HepG2 (cell line): ENCODE data around the gene SCN9A. TPM values are rescaled to one million over a fixed set of nuclear protein-coding genes. Genes with fewer than 3 reads are reported as not detected.

ENCODE experiments used
- ELK4 ChIP-seq: sonication (generic); formaldehyde crosslinking; IDR thresholded peaks from 2 replicates; pipeline ENCODE4 v1.9.0; 2021; ENCODE audit warnings: missing genetic modification reagents, borderline replicate concordance
- GATA4 ChIP-seq: sonication (generic); IDR thresholded peaks from 2 replicates; pipeline ENCODE4 v1.6.1; 2016; ENCODE audit warnings: antibody characterized with exemption, low read depth, borderline replicate concordance
- KMT2A ChIP-seq: sonication (generic); formaldehyde crosslinking; IDR thresholded peaks from 2 replicates; pipeline ENCODE4 v1.4.0; 2020; ENCODE audit warnings: missing genetic modification reagents
- NFKBIZ ChIP-seq: IDR thresholded peaks from 2 replicates; pipeline ENCODE4 v1.6.1; 2018; ENCODE audit warnings: missing genetic modification reagents, missing compliant biosample characterization
- PRDM15 ChIP-seq: sonication (generic); formaldehyde crosslinking; IDR thresholded peaks from 2 replicates; pipeline ENCODE4 v1.4.0; 2020; ENCODE audit warnings: missing genetic modification reagents
- RARG ChIP-seq: sonication (generic); formaldehyde crosslinking; IDR thresholded peaks from 2 replicates; pipeline ENCODE4 v1.4.0; 2020; ENCODE audit warnings: low read depth, mild to moderate bottlenecking, missing genetic modification reagents
- SOX6 ChIP-seq, 2 experiments: fragments of 450-650 bp in 1 of 2; sonication (generic) in 1 of 2; formaldehyde crosslinking in 1 of 2; IDR thresholded peaks; 2 replicates each; pipeline versions ENCODE4 v1.4.0 to v1.6.1; 2017 to 2020; ENCODE audit warnings: antibody characterized with exemption in 1 of 2, mild to moderate bottlenecking in 1 of 2, missing genetic modification reagents in 1 of 2
- STAT6 ChIP-seq: sonication (generic); formaldehyde crosslinking; IDR thresholded peaks from 2 replicates; pipeline ENCODE4 v1.4.0; 2020; ENCODE audit warnings: missing genetic modification reagents, mild to moderate bottlenecking, borderline replicate concordance
- ZFP1 ChIP-seq: IDR thresholded peaks from 2 replicates; pipeline ENCODE4 v1.6.1; 2016
- ZFP37 ChIP-seq: sonication (generic); formaldehyde crosslinking; IDR thresholded peaks from 2 replicates; pipeline ENCODE4 v1.4.0; 2020; ENCODE audit warnings: missing genetic modification reagents, borderline replicate concordance
- ZFX ChIP-seq: sonication (generic); formaldehyde crosslinking; IDR thresholded peaks from 2 replicates; pipeline ENCODE4 v1.4.0; 2020; ENCODE audit warnings: mild to moderate bottlenecking, low read depth, missing genetic modification reagents, moderate library complexity
- ZKSCAN8 ChIP-seq: IDR thresholded peaks from 2 replicates; pipeline ENCODE4 v1.6.1; 2016; ENCODE audit warnings: borderline replicate concordance, missing genetic modification reagents, missing compliant biosample characterization
- ZNF260 ChIP-seq: sonication (generic); formaldehyde crosslinking; IDR thresholded peaks from 2 replicates; pipeline ENCODE4 v1.4.0; 2020; ENCODE audit warnings: missing genetic modification reagents, low read depth, mild to moderate bottlenecking, borderline replicate concordance
- polyA plus RNA-seq, 8 experiments: library from polyadenylated mRNA; depleted of rRNA in 3 of 8; stranded (reverse) in 7 of 8; unstranded in 1 of 8; fragments of >200 nt; fragmentation: Illumina TruSeq in 4 of 8; extraction: Trizol in 4 of 8; gene quantifications; 2 replicates each; pipeline versions ENCODE4 v1.2.1 to v1.2.3, GENCODE V29; 2011 to 2016; ENCODE audit warnings: low read depth in 4 of 8, missing spikeins in 1 of 8, mixed read lengths in 1 of 8; ENCODE audit not compliant: insufficient read depth in 1 of 8
- total RNA-seq, 5 experiments: library from RNA; depleted of rRNA; stranded (reverse); fragments of >200 nt; fragmentation: Illumina TruSeq; extraction: Trizol; gene quantifications; 2 replicates each; pipeline ENCODE4 v1.2.3, GENCODE V29; 2016; ENCODE audit warnings: low read depth in 1 of 5
- TF ChIP-seq, protein P1 (sequence below): sonication (generic); formaldehyde crosslinking; IDR thresholded peaks from 2 replicates; pipeline ENCODE4 v1.4.0; 2020; ENCODE audit warnings: missing genetic modification reagents
- TF ChIP-seq, protein P2 (sequence below): sonication (generic); formaldehyde crosslinking; IDR thresholded peaks from 2 replicates; pipeline ENCODE4 v1.5.1; 2020; ENCODE audit warnings: missing genetic modification reagents, mild to moderate bottlenecking, borderline replicate concordance

SCN9A gene
- total and polyA plus RNA-seq, 2 of the 13 experiments (the other 11 are each of a cell fraction or from before 2014, with no cell fraction given): 15.3 to 24.3 TPM

DNA sequence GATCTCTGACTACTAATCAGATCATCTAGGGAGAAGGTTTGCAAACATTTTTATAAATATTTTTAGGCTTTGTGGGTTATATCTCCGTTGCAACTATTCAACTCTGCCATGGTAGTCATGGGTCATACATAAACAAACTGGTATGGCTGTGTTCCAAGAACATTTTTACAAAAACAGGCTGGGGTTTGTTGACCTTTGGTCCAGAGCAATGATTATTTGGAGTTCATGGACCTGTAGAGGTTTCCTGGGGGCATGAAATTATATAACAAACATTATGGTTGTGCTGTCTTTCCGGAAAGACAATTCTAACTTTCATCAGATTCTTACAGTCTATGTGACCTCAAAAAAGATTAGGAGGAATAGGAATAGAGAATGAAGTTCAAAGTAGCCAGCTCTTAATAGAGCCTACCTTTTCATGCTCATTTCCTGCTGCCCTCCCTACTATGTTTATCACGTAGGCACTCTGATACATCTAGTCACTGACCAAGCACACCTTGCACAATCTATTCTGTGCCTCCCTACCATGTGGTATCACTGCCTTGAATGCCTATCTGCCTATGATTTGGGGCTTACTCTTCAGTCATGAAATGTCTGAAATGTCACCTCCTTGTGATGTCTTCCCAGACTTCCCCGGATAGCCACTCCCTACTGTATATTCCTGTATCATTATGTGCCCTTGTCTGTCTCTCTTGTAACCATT, 145.6 kb downstream of the SCN9A start (continued):
- TF ChIP-seq STAT6 (CRISPR knock-in tag) (peak; percentile 82; the same call in 1 of the 2 replicates), RARG (CRISPR knock-in tag) (no peak), ZNF260 (CRISPR knock-in tag) (no peak), ZFX (no peak), GATA4 (peak; percentile 90), PRDM15 (no peak; the same call in 1 of the 2 replicates), ZFP1 (CRISPR knock-in tag) (no peak), ELK4 (CRISPR knock-in tag) (no peak), ZKSCAN8 (peak; percentile 83), SOX6 (IDR thresholded peaks at IDR 0.05) (no peak), SOX6 (CRISPR knock-in tag; IDR thresholded peaks at IDR 0.05) (peak; percentile 95), KMT2A (CRISPR knock-in tag) (0 out of 2 replicates have a peak, but pooled peaks have one; percentile 6), ZFP37 (CRISPR knock-in tag) (no peak), NFKBIZ (CRISPR knock-in tag) (peak; percentile 88)
- TF ChIP-seq, protein P1, sequence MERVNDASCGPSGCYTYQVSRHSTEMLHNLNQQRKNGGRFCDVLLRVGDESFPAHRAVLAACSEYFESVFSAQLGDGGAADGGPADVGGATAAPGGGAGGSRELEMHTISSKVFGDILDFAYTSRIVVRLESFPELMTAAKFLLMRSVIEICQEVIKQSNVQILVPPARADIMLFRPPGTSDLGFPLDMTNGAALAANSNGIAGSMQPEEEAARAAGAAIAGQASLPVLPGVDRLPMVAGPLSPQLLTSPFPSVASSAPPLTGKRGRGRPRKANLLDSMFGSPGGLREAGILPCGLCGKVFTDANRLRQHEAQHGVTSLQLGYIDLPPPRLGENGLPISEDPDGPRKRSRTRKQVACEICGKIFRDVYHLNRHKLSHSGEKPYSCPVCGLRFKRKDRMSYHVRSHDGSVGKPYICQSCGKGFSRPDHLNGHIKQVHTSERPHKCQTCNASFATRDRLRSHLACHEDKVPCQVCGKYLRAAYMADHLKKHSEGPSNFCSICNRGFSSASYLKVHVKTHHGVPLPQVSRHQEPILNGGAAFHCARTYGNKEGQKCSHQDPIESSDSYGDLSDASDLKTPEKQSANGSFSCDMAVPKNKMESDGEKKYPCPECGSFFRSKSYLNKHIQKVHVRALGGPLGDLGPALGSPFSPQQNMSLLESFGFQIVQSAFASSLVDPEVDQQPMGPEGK (CRISPR knock-in tag): peak; percentile 66
- TF ChIP-seq, protein P2, sequence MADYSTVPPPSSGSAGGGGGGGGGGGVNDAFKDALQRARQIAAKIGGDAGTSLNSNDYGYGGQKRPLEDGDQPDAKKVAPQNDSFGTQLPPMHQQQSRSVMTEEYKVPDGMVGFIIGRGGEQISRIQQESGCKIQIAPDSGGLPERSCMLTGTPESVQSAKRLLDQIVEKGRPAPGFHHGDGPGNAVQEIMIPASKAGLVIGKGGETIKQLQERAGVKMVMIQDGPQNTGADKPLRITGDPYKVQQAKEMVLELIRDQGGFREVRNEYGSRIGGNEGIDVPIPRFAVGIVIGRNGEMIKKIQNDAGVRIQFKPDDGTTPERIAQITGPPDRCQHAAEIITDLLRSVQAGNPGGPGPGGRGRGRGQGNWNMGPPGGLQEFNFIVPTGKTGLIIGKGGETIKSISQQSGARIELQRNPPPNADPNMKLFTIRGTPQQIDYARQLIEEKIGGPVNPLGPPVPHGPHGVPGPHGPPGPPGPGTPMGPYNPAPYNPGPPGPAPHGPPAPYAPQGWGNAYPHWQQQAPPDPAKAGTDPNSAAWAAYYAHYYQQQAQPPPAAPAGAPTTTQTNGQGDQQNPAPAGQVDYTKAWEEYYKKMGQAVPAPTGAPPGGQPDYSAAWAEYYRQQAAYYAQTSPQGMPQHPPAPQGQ: no peak
